ENCODE measurements around the gene DHRS9. TPM values are rescaled to one million over a fixed set of nuclear protein-coding genes. Genes with fewer than 3 reads are reported as not detected.
A peak's percentile ranks its signal among the peaks of the same experiment; 100 is the strongest.

The DHRS9 gene
- total RNA-seq, 1 donor from 2014 or later = 1.2 TPM

- H3K36me3 Mint-ChIP-seq (ENCODE audit: low read depth) = no peaks in the 10 kb centered on the region
- ChIA-PET CTCF (no interaction called here), POLR2A (no interaction called here)
- H3K27ac Mint-ChIP-seq = no peak overlapping the region
- intact Hi-C loops (cut with micrococcal nuclease) = no loop called here
- ATAC-seq (ENCODE audit: low read depth) (no peak), DNase-seq (no peak)
- H3K27me3 Mint-ChIP-seq = no peaks in the 10 kb centered on the region
- H3K9me3 Mint-ChIP-seq = no peaks in the 10 kb centered on the region
- TF ChIP-seq CTCF (IDR thresholded peaks at IDR 0.05) = no peak
- peaks cover 36% of the 10 kb centered on the region for H3K4me1 Mint-ChIP-seq
- H3K4me3 Mint-ChIP-seq = no peak overlapping the region
These were observed 12.2 kb downstream of the DHRS9 start for GRCh38 chr2:169081551-169081950.

DNA sequence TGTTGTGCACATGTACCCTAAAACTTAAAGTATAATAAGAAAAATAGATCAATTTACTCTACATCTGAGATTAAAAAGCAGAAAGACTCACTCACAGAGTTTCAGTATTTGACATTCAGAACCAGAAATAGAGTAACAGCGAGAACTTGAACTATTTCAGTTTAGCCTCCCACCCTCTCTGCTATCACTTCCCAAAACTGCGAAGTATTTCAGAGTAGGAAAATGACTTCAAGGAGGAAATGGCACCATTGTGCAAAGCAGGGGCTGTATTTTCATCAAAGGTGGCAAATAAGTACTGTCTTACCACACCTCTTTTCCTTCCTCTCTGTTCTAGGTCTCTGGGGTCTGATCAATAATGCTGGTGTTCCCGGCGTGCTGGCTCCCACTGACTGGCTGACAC lies 13.6 kb downstream of the DHRS9 start:
- no peaks in the 10 kb centered on the region for H3K27me3 Mint-ChIP-seq
- peak overlapping the region; percentile 46 for H3K27ac Mint-ChIP-seq
- peak overlapping the region; percentile 53 for H3K4me3 Mint-ChIP-seq
- no peak for TF ChIP-seq CTCF (IDR thresholded peaks at IDR 0.05)
- H3K4me1 Mint-ChIP-seq = peaks cover 36% of the 10 kb centered on the region
- DNase-seq (no peak), ATAC-seq (ENCODE audit: low read depth) (no peak)
- CTCF ChIA-PET = no interaction called here
- H3K36me3 Mint-ChIP-seq (ENCODE audit: low read depth) = no peaks in the 10 kb centered on the region
- H3K9me3 Mint-ChIP-seq = no peaks in the 10 kb centered on the region
- POLR2A ChIA-PET = no interaction called here
- intact Hi-C loops (cut with micrococcal nuclease) = loop anchor here (2.0 kb wide), 1 partner anchor 18 kb away; no protein-coding TSS in a partner anchor

- ChIA-PET CTCF (no interaction called here), POLR2A (no interaction called here)
- H3K27me3 Mint-ChIP-seq = peaks cover 2% of the 10 kb centered on the region
- no peak overlapping the region for H3K4me3 Mint-ChIP-seq
- peaks cover 16% of the 10 kb centered on the region for H3K4me1 Mint-ChIP-seq
- no peak overlapping the region for H3K27ac Mint-ChIP-seq
- intact Hi-C loops (cut with micrococcal nuclease) = no loop called here
- H3K9me3 Mint-ChIP-seq = no peaks in the 10 kb centered on the region
- ATAC-seq (ENCODE audit: low read depth) (no peak), DNase-seq (no peak)
- TF ChIP-seq CTCF (IDR thresholded peaks at IDR 0.05) = no peak
- H3K36me3 Mint-ChIP-seq (ENCODE audit: low read depth) = no peaks in the 10 kb centered on the region
These were observed 17.6 kb downstream of the DHRS9 start for GRCh38 chr2:169086893-169087467.

- no peak for TF ChIP-seq CTCF (IDR thresholded peaks at IDR 0.05)
- Mint-ChIP-seq H3K27me3 (peaks cover 2% of the 10 kb centered on the region), H3K4me1 (peaks cover 11% of the 10 kb centered on the region), H3K4me3 (no peak overlapping the region), H3K9me3 (no peaks in the 10 kb centered on the region), H3K36me3 (ENCODE audit: low read depth) (no peaks in the 10 kb centered on the region), H3K27ac (no peak overlapping the region)
- POLR2A ChIA-PET = no interaction called here
- intact Hi-C loops (cut with micrococcal nuclease) = no loop called here
- no peak for DNase-seq
- CTCF ChIA-PET = no interaction called here
- no peak for ATAC-seq (ENCODE audit: low read depth)
These were observed 18.5 kb downstream of the DHRS9 start for GRCh38 chr2:169087757-169088379.

DNA sequence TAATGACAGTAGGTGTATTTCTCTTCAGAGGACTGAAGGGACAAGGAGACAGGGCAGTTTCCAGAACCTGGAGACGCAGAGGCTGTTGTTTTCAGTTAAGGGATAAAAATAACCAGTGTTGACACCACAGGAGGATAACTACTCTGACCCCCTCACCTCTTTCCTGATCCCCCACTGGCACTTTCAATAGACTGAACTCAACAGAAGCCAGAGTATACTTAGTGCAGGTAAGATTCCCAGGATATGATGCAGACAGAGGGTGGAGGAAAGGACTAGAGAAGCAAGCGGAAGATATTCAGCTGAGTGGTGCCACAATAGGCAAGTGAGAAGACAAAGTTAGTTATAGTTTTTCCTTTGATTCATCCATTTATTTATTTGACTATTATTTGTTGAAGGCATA lies 19.8 kb downstream of the DHRS9 start:
- intact Hi-C loops (cut with micrococcal nuclease) = no loop called here
- no peak overlapping the region for H3K27ac Mint-ChIP-seq

More for the DNA sequence above, 19.8 kb downstream of the DHRS9 start:
- DNase-seq (no peak), ATAC-seq (ENCODE audit: low read depth) (no peak)
- no peak overlapping the region for H3K4me3 Mint-ChIP-seq
- no peaks in the 10 kb centered on the region for H3K9me3 Mint-ChIP-seq
- POLR2A ChIA-PET = no interaction called here
- H3K4me1 Mint-ChIP-seq = peaks cover 8% of the 10 kb centered on the region
- H3K27me3 Mint-ChIP-seq = peaks cover 2% of the 10 kb centered on the region
- no peaks in the 10 kb centered on the region for H3K36me3 Mint-ChIP-seq (ENCODE audit: low read depth)
- TF ChIP-seq CTCF (IDR thresholded peaks at IDR 0.05) = no peak
- CTCF ChIA-PET = interaction anchor here (1.2 kb wide), 1 partner anchor 21 kb away, joined by 5 read pairs; no protein-coding TSS in a partner anchor

Data from activated B cell treated with CpG ODN at 0.5 μM for 24 hours (primary cell).